ENCODE measurements around the gene C5orf22. TPM values are rescaled to one million over a fixed set of nuclear protein-coding genes. Genes with fewer than 3 reads are reported as not detected.
A peak's percentile ranks its signal among the peaks of the same experiment; 100 is the strongest.
"Not testable (repeated sequence)": the region's sequence is repeated elsewhere in the genome, so short reads cannot be mapped to it uniquely, and the experiment has no call there.

Gene C5orf22
- total and polyA plus RNA-seq, 8 donors = 21.3 to 30.9 (median 27.4) TPM

DNA sequence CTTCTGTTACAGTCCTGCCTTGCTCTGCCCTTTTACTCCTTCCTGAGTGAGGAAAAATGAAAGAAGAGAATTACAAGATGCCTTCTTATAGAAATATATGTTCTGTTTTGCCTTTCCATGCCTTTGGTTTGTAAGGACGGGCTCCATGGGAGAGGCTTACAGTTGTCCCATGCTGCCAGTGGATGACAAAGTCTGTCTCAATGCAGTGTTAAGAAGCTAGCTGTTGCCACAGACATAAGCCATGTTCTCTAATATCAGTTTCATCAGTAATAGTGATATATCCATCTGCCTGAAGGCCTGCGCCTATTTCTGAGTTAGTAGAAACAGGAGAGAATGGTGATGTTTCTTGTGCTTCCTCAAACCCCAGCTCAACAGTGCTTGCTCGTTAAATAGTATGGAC is 27.8 kb downstream of the C5orf22 start:
- H3K36me3 ChIP-seq = peaks cover 0 to 33% of the 10 kb centered on the region in 2 donors
- H3K4me1 ChIP-seq = no peaks in the 10 kb centered on the region
- no peak for ATAC-seq
- TF ChIP-seq, protein P1, sequence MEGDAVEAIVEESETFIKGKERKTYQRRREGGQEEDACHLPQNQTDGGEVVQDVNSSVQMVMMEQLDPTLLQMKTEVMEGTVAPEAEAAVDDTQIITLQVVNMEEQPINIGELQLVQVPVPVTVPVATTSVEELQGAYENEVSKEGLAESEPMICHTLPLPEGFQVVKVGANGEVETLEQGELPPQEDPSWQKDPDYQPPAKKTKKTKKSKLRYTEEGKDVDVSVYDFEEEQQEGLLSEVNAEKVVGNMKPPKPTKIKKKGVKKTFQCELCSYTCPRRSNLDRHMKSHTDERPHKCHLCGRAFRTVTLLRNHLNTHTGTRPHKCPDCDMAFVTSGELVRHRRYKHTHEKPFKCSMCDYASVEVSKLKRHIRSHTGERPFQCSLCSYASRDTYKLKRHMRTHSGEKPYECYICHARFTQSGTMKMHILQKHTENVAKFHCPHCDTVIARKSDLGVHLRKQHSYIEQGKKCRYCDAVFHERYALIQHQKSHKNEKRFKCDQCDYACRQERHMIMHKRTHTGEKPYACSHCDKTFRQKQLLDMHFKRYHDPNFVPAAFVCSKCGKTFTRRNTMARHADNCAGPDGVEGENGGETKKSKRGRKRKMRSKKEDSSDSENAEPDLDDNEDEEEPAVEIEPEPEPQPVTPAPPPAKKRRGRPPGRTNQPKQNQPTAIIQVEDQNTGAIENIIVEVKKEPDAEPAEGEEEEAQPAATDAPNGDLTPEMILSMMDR (IDR thresholded peaks at IDR 0.05) = no peak
- no peak overlapping the region for H3K27ac ChIP-seq
- no peak for DNase-seq
- intact Hi-C loops (cut with DNase I) = no loop called here
- peaks cover 0 to under 1% of the 10 kb centered on the region in 2 donors for H3K9me3 ChIP-seq
- no peak overlapping the region for H3K4me3 ChIP-seq
- H3K27me3 ChIP-seq = no peaks in the 10 kb centered on the region

DNA sequence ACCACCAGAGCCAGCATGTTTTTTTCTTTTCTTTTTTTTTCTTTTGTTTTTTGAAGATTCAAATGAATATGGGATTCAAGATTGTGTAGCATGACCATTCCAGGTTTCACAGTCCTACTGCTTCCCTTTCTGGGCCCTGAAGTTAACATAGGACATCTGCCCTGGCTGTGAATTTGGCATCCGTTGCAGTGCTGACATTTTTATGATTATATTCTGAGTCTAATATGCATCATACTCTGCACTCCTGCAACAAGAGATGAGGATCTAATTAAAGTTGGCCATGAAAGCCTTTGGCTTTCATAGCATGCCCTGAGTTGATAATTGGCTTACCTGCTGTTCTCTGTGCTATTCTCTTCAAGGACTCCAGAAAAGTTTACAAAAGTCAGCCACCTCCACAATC is 29.8 kb downstream of the C5orf22 start:
- DNase-seq (peak in 2 of 4 donors; percentile 19 to 32), ATAC-seq (no peak)
- no peaks in the 10 kb centered on the region for H3K4me1 ChIP-seq
- H3K27me3 ChIP-seq = no peaks in the 10 kb centered on the region
- H3K36me3 ChIP-seq = peaks cover 0 to 13% of the 10 kb centered on the region in 2 donors
- H3K9me3 ChIP-seq = peaks cover 0 to 9% of the 10 kb centered on the region in 2 donors
- TF ChIP-seq, protein P1 (IDR thresholded peaks at IDR 0.05) = no peak
- no peak overlapping the region for H3K27ac ChIP-seq
- H3K4me3 ChIP-seq = no peak overlapping the region
- intact Hi-C loops (cut with DNase I) = no loop called here

DNA sequence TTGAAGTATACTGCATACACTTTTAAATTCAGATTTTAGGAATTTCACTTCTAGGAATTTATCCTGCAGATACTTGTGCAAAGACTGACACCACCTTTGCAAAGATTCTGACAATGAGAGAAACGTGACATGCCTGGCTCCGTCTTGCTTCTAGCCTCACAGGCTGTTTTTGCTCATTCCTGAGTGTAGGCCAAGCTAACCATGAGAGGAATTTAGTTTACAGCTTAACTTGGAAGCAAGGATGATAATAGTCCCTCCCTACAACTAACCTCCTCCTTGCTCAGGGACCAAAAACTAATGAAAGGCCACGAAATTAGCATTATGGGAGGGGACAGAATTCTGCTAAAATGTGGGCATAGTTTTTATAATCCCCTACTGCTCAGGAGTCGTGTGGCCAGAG is 31.1 kb downstream of the C5orf22 start:
- no peak for DNase-seq
- TF ChIP-seq, protein P1 (IDR thresholded peaks at IDR 0.05) = no peak
- H3K4me1 ChIP-seq = no peaks in the 10 kb centered on the region
- H3K9me3 ChIP-seq = peaks cover 0 to 9% of the 10 kb centered on the region in 2 donors
- H3K4me3 ChIP-seq = no peak overlapping the region
- no peak for ATAC-seq
- H3K27me3 ChIP-seq = no peaks in the 10 kb centered on the region
- H3K27ac ChIP-seq = no peak overlapping the region
- intact Hi-C loops (cut with DNase I) = no loop called here
- H3K36me3 ChIP-seq = peaks cover 0 to under 1% of the 10 kb centered on the region in 2 donors

DNA sequence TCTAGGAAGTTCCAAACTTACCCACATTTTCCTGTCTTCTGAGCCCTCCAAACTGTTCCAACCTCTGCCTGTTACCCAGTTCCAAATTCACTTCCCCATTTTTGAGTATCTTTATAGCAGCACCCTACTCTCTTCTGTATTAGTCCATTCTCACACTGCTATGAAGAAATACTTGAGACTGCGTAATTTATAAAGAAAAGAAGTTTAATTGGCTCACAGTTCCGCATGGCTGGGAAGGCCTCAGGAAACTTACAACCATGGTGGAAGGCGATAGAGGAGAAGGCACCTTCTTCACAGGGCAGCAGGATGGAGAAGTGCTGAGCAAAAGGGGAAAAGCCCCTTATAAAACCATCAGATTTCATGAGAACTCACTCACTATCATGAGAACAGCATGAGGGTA is 34.3 kb downstream of the C5orf22 start:
- ATAC-seq; H3K27ac ChIP-seq; intact Hi-C loops (cut with DNase I); H3K9me3 ChIP-seq; H3K4me3 ChIP-seq; H3K4me1 ChIP-seq; H3K36me3 ChIP-seq; DNase-seq; H3K27me3 ChIP-seq: not testable (repeated sequence)

DNA sequence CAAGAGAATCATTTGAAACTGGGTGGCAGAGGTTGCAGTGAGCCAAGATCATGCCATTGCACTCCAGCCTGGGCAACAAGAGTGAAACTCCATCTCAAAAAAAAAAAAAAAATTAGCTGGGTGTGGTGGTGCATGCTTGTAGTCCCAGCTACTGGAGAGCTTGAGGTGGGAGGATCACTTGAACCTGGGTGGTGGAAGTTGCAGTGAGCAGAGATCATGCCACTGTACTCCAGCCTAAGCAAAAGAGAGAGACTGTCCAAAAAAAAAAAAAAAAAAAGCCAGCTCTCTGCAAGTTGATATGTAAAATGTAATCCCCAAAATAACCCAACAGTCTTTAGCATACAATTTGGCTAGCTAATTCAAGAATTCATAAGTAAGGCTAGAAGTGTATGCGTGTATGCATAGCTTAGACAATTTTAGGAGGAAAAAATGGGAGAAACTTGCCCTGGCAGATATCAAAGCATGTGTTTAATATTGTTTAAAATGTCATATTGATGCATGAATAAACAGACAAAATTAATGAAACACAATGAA is 36.3 kb downstream of the C5orf22 start:
- Histone ChIP-seq H3K9me3 (peaks cover 0 to 9% of the 10 kb centered on the region in 2 donors), H3K27me3 (no peaks in the 10 kb centered on the region), H3K27ac (no peak overlapping the region), H3K36me3 (no peaks in the 10 kb centered on the region), H3K4me3 (no peak overlapping the region), H3K4me1 (no peaks in the 10 kb centered on the region)
- TF ChIP-seq, protein P1 (IDR thresholded peaks at IDR 0.05) = no peak
- ATAC-seq (no peak), DNase-seq (no peak)
- intact Hi-C loops (cut with DNase I) = no loop called here

- DNase-seq (no peak), ATAC-seq (no peak)
- H3K27me3 ChIP-seq = no peaks in the 10 kb centered on the region
- no peak overlapping the region for H3K4me3 ChIP-seq
- H3K27ac ChIP-seq = no peak overlapping the region
- intact Hi-C loops (cut with DNase I) = no loop called here
- H3K4me1 ChIP-seq = no peaks in the 10 kb centered on the region
- H3K36me3 ChIP-seq = no peaks in the 10 kb centered on the region
- TF ChIP-seq, protein P1 (IDR thresholded peaks at IDR 0.05) = no peak
- H3K9me3 ChIP-seq = peaks cover 0 to 9% of the 10 kb centered on the region in 2 donors
These were observed 37.0 kb downstream of the C5orf22 start for GRCh38 chr5:31569068-31569467.
